UCSD-AML1 (cell line): ENCODE data around the gene TRPC4.

Experiments used
- DNase-seq: peaks from one replicate; lab custom pipeline; 2025; ENCODE audit not compliant: unreplicated experiment; lab: John Stamatoyannopoulos, UW

Gene TRPC4

DNA sequence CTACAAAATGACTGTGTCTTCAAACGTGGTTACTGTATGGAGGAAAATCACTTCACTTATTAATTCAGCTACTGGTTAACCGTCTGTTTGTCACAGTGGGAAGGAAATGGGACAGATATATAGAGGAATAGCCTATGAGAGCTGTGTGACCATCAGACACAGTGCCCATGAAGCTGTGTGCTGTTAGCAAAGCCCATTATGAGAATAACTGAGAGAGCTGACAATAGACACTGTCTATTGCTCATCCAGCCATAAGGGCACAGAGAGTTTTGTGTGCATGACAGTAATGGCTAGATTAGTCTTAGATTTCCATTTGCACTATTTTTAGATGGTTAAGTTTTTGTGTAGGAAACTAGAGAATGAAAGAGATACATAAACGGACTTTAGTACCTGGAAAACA is 206.9 kb downstream of the TRPC4 start:
- no peak for DNase-seq

DNA sequence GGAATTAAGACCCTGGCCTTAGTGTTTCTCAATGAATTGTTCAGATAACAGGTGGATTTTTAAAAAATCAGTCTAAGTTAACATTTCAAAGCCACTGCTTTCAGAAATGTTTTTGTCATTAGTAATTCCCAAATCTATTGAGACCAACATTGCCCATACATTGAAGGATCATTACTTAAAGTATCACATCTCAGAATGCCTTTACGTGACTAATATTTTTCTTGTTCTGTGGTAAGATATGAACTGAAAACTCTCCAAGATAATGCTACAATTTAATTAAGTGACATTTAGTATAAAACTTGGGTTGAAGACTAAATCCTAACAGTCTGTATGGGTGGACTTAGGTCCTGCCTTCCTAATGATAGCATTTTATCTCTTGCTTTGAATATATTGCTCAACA is 211.6 kb downstream of the TRPC4 start:
- DNase-seq = no peak

DNA sequence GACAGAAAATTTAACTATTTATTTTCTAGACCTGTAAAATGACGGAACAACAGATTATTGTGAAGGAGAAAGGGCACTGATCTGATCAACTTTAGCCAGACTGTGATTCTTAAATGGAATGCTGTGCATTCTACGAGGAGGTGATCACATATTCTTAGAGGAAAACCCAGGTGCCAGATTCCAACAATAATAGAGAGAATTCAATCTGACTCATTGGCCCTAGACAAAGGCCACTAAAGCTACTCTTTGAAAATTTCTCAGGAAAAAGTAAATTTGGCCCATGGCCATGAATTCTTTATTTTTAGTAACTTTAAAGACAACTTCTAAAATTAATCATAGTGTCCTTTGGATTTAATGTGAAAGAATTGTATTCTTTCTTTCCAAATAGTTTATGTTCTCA is 212.4 kb downstream of the TRPC4 start:
- no peak for DNase-seq

DNA sequence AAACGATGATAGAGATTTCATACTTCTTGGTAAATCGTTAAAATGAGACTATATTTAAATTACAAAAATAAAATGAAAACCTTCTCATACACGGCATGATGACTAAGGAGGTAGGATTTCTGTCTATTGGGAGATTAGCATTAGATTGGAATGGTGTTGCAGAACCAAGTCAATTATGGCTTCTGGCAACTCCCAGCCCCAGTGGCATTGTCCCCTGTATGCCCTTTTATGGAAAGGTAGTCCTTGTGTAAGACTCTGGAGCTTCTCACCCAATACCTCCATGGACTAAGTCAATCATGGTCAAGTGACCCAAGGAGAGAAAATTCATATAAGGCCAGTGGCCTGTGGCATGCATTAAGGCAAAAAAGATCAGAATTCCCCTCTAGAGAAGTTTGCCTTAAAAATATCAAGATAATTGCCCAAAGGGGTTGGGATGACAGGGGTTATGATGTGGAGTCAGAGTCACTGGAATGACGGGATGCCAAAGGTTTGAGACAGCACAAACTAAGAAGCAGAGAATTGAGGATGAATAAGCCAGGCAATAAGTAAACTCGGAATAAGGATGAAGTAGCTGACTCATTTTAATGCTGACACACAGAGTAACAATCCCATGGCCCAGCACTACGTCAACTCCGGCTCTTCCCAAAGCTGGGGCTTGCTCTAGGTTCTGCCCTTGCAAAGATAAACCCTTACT is 213.2 kb downstream of the TRPC4 start:
- DNase-seq = no peak

DNA sequence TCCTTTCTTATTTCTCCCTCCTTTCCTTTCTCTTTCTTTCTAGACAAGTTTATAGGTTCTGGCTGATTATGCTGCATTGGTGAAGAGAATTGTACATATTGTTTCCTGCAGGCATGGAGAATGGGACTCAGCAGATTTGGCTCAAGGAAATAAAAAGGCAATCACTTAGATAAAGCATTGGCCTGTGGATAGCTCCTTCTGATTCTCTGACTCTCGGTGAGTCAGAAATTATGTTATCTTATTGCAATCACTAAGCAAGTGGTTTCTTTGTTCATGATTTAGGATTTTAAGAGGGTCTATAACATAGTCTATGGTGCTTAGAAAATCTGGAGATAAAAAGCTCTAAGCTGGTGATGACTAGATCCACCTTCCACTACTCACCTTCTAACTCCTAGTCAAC is 217.0 kb downstream of the TRPC4 start:
- DNase-seq = no peak

DNA sequence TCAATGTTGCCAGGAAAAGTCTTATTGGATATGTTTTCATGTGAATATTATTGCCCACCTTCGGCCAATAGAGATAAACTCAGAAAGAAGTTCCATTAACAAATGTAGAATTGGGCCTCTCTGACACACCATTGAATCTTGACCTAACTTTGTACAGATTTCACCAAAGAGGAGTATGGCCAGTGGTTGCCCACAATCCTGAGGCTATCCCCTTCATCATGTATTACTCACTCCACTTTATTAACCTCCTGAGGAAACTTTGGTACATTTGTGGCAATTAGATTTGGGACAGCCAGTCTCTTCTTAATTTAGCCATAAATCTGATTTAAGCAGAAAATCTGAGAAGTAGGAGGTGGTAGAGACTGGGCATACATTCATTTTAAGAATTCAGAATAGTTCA is 217.7 kb downstream of the TRPC4 start:
- DNase-seq = no peak

DNA sequence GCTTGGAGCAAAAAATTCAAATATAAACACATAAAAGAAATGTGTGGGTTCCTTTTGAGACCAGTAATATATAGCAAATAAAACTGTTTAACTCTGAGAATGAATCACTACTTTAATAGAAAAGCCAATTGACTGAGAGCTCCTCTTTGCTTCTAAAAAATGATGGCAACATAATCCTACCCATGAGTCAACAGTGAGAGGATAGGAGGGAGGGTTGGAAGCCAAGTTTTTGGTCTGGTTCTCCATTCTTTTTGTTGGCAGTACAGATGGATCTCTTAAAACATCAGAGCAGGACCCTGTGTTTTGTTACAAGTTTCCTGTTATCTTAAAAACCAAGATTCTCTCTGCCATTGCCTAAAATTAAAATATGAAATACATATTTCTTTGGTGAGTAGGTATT is 221.0 kb downstream of the TRPC4 start:
- DNase-seq = no peak

DNA sequence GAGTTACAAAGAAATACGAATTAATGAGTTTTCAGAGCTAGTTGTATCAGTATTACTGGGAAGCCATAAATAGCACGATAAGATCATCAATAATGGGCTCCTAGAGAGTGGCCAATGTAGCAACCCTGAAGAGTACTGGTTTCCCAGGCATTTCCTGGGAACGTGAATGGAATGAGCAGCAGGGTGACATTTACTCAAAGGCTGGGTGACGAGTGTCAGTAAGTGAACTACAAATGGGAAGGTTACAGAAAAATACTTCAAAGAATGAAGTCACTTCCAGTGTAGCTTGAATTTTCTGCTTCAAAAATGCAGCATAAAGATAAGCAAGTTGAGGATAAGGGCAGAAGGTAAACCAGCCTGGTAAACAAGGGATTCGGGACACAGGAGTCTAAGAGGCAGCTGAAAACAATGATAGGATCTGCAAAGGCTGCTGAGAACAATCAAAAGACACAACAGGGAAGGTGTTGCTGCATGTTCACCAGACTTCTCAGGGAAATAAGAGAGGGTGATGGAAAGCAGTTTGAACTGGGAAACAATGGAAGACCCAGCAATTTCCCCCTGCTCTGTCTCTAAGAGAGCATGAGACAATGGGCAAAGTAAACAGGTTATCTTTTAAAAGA is 222.4 kb downstream of the TRPC4 start:
- DNase-seq = no peak

DNA sequence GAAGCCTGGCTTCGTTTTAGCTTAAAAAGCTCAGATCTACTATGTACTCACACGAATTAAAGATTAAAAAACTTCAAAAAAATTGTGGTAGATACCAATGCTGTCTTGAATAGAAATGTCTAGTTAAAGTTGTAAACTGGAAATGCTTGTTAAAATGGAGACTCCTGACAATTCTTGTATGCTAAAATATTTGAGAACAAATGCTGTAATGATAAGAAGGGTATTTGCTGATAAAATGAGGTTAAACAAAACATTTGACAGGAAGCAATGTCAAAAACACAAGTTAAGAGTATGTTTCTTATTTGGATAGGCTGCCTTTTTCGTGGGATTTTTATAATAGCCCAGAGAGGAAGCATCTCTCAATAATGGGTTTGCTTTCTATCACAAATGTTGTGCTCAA is 223.0 kb downstream of the TRPC4 start:
- no peak for DNase-seq

DNA sequence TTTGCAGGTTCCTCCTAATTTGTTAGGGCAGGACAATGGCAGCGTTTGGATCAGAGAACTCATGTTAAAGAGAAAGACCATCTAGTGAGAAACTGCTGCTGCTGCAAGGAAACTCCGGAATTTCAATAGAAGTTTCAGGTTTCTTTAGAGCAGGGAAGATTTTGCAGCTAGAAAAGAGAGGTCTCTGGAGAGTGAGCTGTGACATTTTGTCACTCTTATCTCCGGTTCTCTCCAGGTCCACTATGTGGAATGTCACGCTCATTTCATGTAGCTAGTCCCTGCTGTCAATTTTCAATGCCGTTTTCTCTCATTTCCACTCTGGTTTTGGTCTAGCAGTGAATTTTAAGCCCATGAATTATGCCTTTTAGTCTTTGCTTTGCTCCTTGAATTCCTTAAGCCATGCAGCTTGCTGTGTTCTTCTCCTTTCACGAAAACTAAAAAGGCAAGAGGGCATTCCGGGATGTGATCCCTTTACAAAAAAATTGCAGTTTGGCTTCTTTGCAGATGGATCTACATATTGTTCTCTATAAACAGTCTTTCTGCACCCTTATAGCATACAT is 224.3 kb downstream of the TRPC4 start:
- no peak for DNase-seq

DNA sequence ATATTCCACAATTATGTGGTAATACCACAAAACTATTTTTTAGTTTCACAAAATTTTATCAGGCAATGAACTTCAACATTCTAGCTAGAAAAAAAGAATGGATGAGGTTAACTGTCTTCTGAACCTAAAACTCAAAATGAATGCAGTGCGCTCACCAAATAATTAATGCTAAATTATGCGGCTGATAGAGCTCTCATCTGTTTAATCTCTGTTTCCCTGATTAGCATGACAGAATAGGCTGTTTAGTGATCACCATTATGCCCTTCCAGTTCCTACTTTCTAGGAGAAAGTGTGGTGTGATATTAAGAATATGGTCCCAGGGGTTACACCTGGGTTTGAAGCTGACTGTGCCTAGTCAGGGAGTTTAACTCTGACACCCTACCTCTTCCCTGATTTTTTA is 228.2 kb downstream of the TRPC4 start:
- no peak for DNase-seq

DNA sequence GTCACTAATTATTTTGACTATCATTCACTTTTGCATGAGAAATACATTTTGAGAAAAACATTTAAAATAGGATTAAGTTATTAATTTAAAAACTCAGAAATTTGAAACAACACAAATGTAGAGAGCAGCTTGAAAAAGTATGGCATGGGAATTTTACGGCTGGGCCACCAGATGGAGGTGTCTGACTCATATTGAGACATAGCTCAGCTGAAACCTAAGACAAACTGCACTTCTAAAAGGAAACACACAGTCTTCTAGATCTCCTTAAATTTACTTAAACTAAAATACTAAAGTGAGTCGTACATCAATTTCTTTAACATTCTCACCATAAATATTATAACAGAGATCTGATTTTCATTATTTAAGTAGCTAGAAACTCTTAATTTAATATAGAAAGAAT is 229.1 kb downstream of the TRPC4 start:
- no peak for DNase-seq

DNA sequence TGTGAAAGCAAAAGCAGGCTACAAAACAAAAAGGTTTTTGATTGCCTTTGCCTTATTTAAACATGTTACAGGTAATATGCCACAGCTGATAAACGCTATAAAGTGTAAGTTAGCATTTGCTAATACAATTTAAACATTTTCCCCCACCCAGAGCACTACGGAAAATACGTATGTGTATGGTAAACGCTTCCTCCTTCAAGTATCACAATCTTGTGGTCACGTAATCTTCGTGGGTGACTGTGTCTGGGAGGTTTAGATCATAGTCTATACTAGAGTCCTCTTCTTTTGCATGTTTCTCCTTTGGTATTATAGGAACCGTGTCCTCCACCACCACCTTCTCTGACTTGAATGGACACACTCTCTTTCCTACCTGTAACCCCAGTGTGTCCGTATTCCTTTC is 232.9 kb downstream of the TRPC4 start:
- no peak for DNase-seq

DNA sequence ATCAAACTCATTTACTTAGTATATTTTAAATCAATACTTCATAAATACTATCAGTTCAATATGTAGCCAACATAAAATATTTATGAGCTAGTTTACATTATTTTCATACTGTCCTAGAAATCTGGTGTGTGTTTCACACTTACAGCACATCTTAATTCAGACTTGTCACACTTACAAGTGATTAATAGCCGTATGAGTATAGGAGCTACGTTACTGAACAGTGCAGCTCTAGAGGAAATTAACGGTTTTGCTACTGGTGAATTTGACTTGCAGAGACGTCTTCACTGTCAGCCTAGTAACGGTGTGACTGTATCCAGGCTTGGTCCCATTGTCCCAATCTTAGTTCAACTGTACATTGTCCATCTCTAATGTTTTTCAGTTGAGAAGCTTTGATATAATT is 237.3 kb downstream of the TRPC4 start:
- no peak for DNase-seq

DNA sequence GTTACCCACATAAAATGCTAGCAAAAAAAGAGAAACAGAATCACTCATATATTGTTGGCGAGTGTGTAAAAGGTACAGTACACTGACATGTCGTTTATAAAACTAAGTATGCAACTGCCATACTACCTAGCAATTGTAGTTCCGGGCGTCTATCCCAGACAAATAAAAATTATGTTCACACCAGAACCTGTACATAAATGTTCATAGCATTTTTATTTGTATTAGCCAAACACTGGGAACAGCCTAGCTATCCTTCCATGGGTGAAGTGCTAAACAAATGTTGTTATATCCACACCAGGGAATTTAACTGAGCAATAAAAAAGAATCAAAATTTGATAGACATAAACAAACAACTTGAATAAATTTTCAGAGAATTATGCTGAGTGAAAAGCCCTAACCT is 242.1 kb downstream of the TRPC4 start:
- DNase-seq = no peak

DNA sequence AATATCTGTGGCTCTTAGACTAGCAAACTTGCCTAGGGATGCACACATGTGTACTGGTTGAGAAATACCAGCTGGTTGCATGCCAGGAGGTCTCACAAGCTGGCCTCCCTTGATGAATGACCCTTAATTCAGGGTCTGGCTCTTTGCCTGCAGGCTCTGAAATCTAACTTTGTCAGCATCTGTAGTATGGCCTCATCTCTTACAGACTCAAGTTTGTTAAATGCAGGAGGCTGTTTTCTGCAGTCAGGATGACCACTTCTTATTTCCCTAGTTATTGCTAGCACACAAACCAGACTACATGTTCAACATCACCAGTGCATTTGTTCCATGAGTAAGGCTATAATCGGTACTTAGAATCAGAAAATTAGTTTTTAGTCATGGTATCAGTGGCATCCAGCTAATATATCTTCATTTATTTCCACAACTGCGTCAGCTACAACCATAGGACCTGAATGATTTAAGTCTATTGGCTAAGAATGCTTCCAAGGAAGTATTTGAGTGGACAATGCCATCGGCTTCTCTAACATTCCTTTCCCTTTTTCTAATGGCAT is 247.7 kb downstream of the TRPC4 start:
- no peak for DNase-seq

DNA sequence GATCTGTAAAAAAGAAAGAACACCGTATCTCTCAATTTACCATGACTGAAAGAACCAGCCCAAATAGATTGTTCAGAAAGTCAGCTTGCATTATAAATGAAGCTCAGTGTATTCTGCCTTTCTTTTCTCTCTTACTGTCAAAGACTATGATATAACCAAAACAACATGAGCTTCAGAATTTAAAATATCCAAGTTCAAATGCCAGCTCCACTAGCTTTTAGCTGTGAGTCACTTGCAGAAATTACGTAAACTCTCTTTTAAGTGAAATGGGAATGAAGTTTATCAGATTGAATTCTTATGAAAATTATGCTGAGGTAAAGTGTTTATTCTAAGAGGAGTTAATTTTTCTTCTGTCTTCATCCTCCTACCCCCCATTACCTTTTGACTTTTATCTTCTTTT is 251.0 kb downstream of the TRPC4 start:
- no peak for DNase-seq

DNA sequence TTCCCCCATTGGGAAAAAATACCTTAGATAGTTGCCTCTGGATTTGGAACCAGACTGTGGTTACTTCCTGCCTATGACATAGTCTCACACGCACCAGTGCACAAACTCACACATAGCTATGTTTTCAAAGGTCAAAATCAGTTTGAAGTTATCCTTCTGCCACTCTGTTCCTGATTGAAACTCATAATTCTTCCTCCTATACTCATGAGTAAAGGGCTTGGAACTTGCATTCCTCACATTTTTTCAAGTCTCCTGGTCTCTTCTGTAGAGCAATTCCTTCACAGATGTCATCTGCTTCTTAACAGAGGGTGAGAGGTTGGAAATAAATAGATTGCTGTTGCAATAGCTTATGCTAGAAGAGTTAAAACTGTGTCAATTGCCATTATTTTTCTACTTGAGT is 252.4 kb downstream of the TRPC4 start:
- no peak for DNase-seq

DNA sequence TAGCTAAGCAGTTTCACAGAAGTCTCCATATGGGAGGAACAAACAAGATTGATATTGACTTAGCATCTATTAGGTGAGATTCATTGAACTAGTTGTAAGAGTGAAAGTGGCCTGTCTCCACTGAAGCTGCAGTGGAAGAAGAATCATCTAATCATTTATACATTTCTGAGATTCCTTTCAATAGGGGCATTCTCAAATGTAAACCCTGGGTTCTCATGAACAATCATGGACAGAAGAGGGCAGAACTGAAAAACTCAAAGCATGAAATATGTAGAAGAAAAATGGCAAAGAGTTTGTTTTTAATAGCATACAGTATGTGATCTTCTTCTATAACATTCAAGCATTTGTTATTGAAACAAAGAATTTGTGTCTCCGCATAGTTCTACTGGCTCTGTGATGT is 253.4 kb downstream of the TRPC4 start:
- DNase-seq = no peak

DNA sequence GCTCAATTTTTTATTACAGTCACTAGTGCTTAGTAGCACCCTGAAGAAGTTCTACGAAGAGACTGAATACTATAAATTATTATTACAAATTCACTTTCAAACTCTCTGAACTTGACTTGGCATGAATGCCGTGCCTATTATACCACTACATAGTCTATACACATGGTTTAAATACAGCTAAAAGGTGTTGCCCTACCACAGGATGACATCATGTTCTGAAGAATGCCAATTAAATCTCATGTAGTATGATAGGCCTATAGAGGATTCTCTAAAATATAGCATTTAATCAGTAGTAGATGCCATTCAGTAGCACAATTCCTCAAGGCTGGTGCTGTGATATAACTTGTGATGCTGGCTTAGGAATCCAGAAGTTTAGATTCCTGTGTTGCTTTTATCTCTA is 254.3 kb downstream of the TRPC4 start:
- DNase-seq = no peak

DNA sequence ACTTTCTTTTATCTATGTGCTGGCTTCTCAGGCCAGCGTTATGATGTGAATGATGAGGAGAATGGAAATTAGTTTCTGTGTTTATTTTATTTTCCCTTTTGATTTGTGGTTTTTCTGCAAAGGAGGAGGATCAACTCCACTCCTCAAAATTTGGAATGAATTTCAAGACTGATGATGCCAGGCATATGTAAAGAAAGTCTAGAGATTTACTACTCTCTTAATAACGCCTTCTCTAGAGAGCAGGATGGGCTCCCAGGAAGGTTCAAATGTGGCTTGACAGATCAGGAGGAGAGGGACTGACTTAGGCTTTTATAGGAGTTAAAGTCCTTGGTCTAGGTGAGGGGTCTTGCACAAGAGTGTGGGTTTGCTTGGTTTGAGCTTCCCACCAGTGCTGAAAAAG is 255.9 kb downstream of the TRPC4 start:
- DNase-seq = no peak

DNA sequence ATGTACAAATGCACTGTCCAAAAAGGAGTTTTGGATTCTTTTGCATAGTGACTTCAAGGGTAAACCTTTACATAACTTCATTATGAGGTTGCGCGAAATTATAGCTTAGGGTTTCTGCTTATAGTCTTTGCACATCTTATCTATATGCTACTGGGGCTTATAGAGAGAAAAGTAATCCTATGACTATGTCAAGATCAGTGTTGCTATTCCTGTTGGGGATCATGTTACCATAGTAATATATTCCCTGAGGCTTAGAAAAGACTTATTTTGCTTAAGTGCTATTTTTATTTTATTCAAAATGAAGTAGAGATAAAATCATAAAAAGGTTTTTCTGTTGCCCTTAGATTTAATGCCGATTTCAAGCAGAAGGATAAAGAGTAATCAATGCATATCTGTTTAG is 256.3 kb downstream of the TRPC4 start:
- no peak for DNase-seq
